ENCODE data around the gene TINAGL1. TPM values are rescaled to one million over a fixed set of nuclear protein-coding genes. Genes with fewer than 3 reads are reported as not detected.

Gene TINAGL1
- total and polyA plus RNA-seq, 5 donors, result 94.7 to 186 (median 136) TPM

- Histone ChIP-seq H3K27ac (ENCODE audit: low read length) (no peak overlapping the region), H3K9me3 (ENCODE audit: control insufficient read depth, low read length) (no peaks in the 10 kb centered on the region), H3K4me3 (ENCODE audit: low read length) (no peak overlapping the region), H3K27me3 (ENCODE audit: control insufficient read depth, insufficient read depth) (no peaks in the 10 kb centered on the region), H3K4me1 (ENCODE audit: control insufficient read depth, insufficient read depth, low read length) (peaks cover 12% of the 10 kb centered on the region)
- intact Hi-C loops (cut with DNase I), result no loop called here
- 61% methylated on average over 5 of the region's 5 CpGs for WGBS
- ATAC-seq (no peak), DNase-seq (no peak)
Measured at GRCh38 chr1:31624309-31624708, 48.0 kb downstream of the TINAGL1 start.

GRCh38 chr1:31624731-31625514 lies 48.6 kb downstream of the TINAGL1 start:
- DNase-seq (no peak), ATAC-seq (no peak)
- Histone ChIP-seq H3K4me1 (ENCODE audit: control insufficient read depth, insufficient read depth, low read length) (peaks cover 12% of the 10 kb centered on the region), H3K27me3 (ENCODE audit: control insufficient read depth, insufficient read depth) (no peaks in the 10 kb centered on the region), H3K4me3 (ENCODE audit: low read length) (no peak overlapping the region), H3K27ac (ENCODE audit: low read length) (no peak overlapping the region), H3K9me3 (ENCODE audit: control insufficient read depth, low read length) (no peaks in the 10 kb centered on the region)
- 90% methylated on average over 16 of the region's 16 CpGs for WGBS
- intact Hi-C loops (cut with DNase I), result no loop called here

GRCh38 chr1:31625561-31626222 lies 49.4 kb downstream of the TINAGL1 start:
- Histone ChIP-seq H3K4me1 (ENCODE audit: control insufficient read depth, insufficient read depth, low read length) (peaks cover 12% of the 10 kb centered on the region), H3K4me3 (ENCODE audit: low read length) (no peak overlapping the region), H3K27me3 (ENCODE audit: control insufficient read depth, insufficient read depth) (no peaks in the 10 kb centered on the region), H3K9me3 (ENCODE audit: control insufficient read depth, low read length) (no peaks in the 10 kb centered on the region), H3K27ac (ENCODE audit: low read length) (peak overlapping the region; percentile 86)
- intact Hi-C loops (cut with DNase I), result no loop called here
- ATAC-seq (no peak), DNase-seq (no peak)
- 85% methylated on average over 4 of the region's 4 CpGs for WGBS

- peak overlapping the region; percentile 86 for H3K27ac ChIP-seq (ENCODE audit: low read length)
- 55% methylated on average over 23 of the region's 23 CpGs for WGBS
- peak; percentile 0 to 8 for ATAC-seq
- intact Hi-C loops (cut with DNase I), result no loop called here
- peaks cover 12% of the 10 kb centered on the region for H3K4me1 ChIP-seq (ENCODE audit: control insufficient read depth, insufficient read depth, low read length)
- no peaks in the 10 kb centered on the region for H3K27me3 ChIP-seq (ENCODE audit: control insufficient read depth, insufficient read depth)
- DNase-seq, result peak in 2 of 3 donors; percentile 42 to 72
- no peaks in the 10 kb centered on the region for H3K9me3 ChIP-seq (ENCODE audit: control insufficient read depth, low read length)
- H3K4me3 ChIP-seq (ENCODE audit: low read length), result no peak overlapping the region
Measured at GRCh38 chr1:31626223-31627207, 50.2 kb downstream of the TINAGL1 start.

- Histone ChIP-seq H3K4me3 (ENCODE audit: low read length) (no peak overlapping the region), H3K27me3 (ENCODE audit: control insufficient read depth, insufficient read depth) (no peaks in the 10 kb centered on the region), H3K9me3 (ENCODE audit: control insufficient read depth, low read length) (no peaks in the 10 kb centered on the region), H3K4me1 (ENCODE audit: control insufficient read depth, insufficient read depth, low read length) (peaks cover 9% of the 10 kb centered on the region), H3K27ac (ENCODE audit: low read length) (peak overlapping the region; percentile 86)
- ATAC-seq (peak; percentile 73 to 75), DNase-seq (peak; percentile 74 to 88 (median 86))
- intact Hi-C loops (cut with DNase I), result no loop called here
- WGBS, result 38% methylated on average over 13 of the region's 13 CpGs
Measured at GRCh38 chr1:31627301-31627929, 51.1 kb downstream of the TINAGL1 start.

GRCh38 chr1:31627930-31628559 lies 51.7 kb downstream of the TINAGL1 start:
- Histone ChIP-seq H3K27me3 (ENCODE audit: control insufficient read depth, insufficient read depth) (no peaks in the 10 kb centered on the region), H3K27ac (ENCODE audit: low read length) (peak overlapping the region; percentile 86), H3K4me1 (ENCODE audit: control insufficient read depth, insufficient read depth, low read length) (peaks cover 9% of the 10 kb centered on the region), H3K4me3 (ENCODE audit: low read length) (no peak overlapping the region), H3K9me3 (ENCODE audit: control insufficient read depth, low read length) (no peaks in the 10 kb centered on the region)
- peak; percentile 74 to 85 for ATAC-seq
- DNase-seq, result peak; percentile 64 to 85 (median 84)
- WGBS, result 54% methylated on average over 11 of the region's 11 CpGs
- intact Hi-C loops (cut with DNase I), result no loop called here

- intact Hi-C loops (cut with DNase I), result no loop called here
- DNase-seq (no peak), ATAC-seq (no peak)
- 69% methylated on average over 6 of the region's 6 CpGs for WGBS
- Histone ChIP-seq H3K27ac (ENCODE audit: low read length) (peak overlapping the region; percentile 86), H3K4me3 (ENCODE audit: low read length) (no peak overlapping the region), H3K9me3 (ENCODE audit: control insufficient read depth, low read length) (no peaks in the 10 kb centered on the region), H3K27me3 (ENCODE audit: control insufficient read depth, insufficient read depth) (no peaks in the 10 kb centered on the region), H3K4me1 (ENCODE audit: control insufficient read depth, insufficient read depth, low read length) (peaks cover 9% of the 10 kb centered on the region)
Measured at GRCh38 chr1:31628931-31629556, 52.7 kb downstream of the TINAGL1 start.

- 98% methylated on average over 3 of the region's 3 CpGs for WGBS
- intact Hi-C loops (cut with DNase I), result no loop called here
- H3K27me3 ChIP-seq (ENCODE audit: control insufficient read depth, insufficient read depth), result no peaks in the 10 kb centered on the region
- H3K27ac ChIP-seq (ENCODE audit: low read length), result no peak overlapping the region
- no peak for ATAC-seq
- no peaks in the 10 kb centered on the region for H3K9me3 ChIP-seq (ENCODE audit: control insufficient read depth, low read length)
- peaks cover 5% of the 10 kb centered on the region for H3K4me1 ChIP-seq (ENCODE audit: control insufficient read depth, insufficient read depth, low read length)
- H3K4me3 ChIP-seq (ENCODE audit: low read length), result no peak overlapping the region
- DNase-seq, result no peak
Measured at GRCh38 chr1:31632649-31633048, 56.3 kb downstream of the TINAGL1 start.

- DNase-seq (no peak), ATAC-seq (no peak)
- Histone ChIP-seq H3K27me3 (ENCODE audit: control insufficient read depth, insufficient read depth) (no peaks in the 10 kb centered on the region), H3K9me3 (ENCODE audit: control insufficient read depth, low read length) (no peaks in the 10 kb centered on the region), H3K4me1 (ENCODE audit: control insufficient read depth, insufficient read depth, low read length) (peaks cover 5% of the 10 kb centered on the region), H3K4me3 (ENCODE audit: low read length) (no peak overlapping the region), H3K27ac (ENCODE audit: low read length) (no peak overlapping the region)
- WGBS, result 65% methylated on average over 4 of the region's 4 CpGs
- intact Hi-C loops (cut with DNase I), result no loop called here
Measured at GRCh38 chr1:31633117-31633516, 56.8 kb downstream of the TINAGL1 start.
